Activated CD8-positive, alpha-beta T cell treated with anti-CD3 and anti-CD28 coated beads for 36 hours (primary cell): ENCODE results near the gene TRPC4AP. TPM values are rescaled to one million over a fixed set of nuclear protein-coding genes. Genes with fewer than 3 reads are reported as not detected.

Source experiments
- ATAC-seq: fragments of 200-7000 bp; cut with Tn5 transposase; one replicate; pipeline ENCODE4 v1.10.0; 2021; ENCODE audit warnings: mild to moderate bottlenecking, moderate library complexity
- CTCF ChIA-PET: fragments of 350-600 bp; sonication (Branson Sonifier 250); formaldehyde crosslinking; loops from one replicate; lab custom pipeline; 2021; ENCODE audit warnings: antibody characterized with exemption; lab: Charles Lee
- POLR2A ChIA-PET: fragments of 350-600 bp; sonication (Branson Sonifier 250); formaldehyde crosslinking; loops from one replicate; lab custom pipeline; 2021; ENCODE audit warnings: antibody characterized with exemption; lab: Charles Lee
- DNase-seq: peaks from one replicate; pipeline ENCODE4 v3.0.0-alpha.2; 2020
- H3K27ac Mint-ChIP-seq: one replicate; pipeline ENCODE4 v1.8.0; 2021; ENCODE audit warnings: mild to moderate bottlenecking, mixed read lengths
- H3K27me3 Mint-ChIP-seq: one replicate; pipeline ENCODE4 v1.8.0; 2021; ENCODE audit warnings: mixed read lengths
- H3K36me3 Mint-ChIP-seq: one replicate; pipeline ENCODE4 v1.8.0; 2021; ENCODE audit warnings: low read depth, mixed read lengths
- H3K4me1 Mint-ChIP-seq: one replicate; pipeline ENCODE4 v1.8.0; 2021; ENCODE audit warnings: low read depth, mixed read lengths
- H3K4me3 Mint-ChIP-seq: one replicate; pipeline ENCODE4 v1.8.0; 2021; ENCODE audit warnings: mild to moderate bottlenecking, moderate library complexity, mixed read lengths
- H3K9me3 Mint-ChIP-seq: one replicate; pipeline ENCODE4 v1.8.0; 2021; ENCODE audit warnings: mixed read lengths
- CTCF ChIP-seq: fragments of 200-600 bp; IDR thresholded peaks from one replicate; pipeline ENCODE4 v1.8.0; 2022; ENCODE audit warnings: antibody characterized with exemption, mild to moderate bottlenecking
- intact Hi-C: fragments of 100-400 bp; cut with micrococcal nuclease; formaldehyde crosslinking; loops from one replicate; pipeline ENCODE4 v1.10.0; 2022
- total RNA-seq, 2 experiments: library from RNA; stranded (reverse); gene quantifications; one replicate each; pipeline ENCODE4 v1.2.3, GENCODE V29; 2021

Gene TRPC4AP
- total RNA-seq, 2 experiments from 2014 or later, result 34.2 to 38.2 TPM

GRCh38 chr20:35004051-35004725 lies 88.4 kb downstream of the TRPC4AP start:
- Mint-ChIP-seq H3K4me3 (no peak overlapping the region), H3K27me3 (no peaks in the 10 kb centered on the region), H3K36me3 (peaks cover 14% of the 10 kb centered on the region), H3K9me3 (no peaks in the 10 kb centered on the region), H3K27ac (no peak overlapping the region), H3K4me1 (no peaks in the 10 kb centered on the region)
- no peak for ATAC-seq
- ChIA-PET CTCF (no interaction called here), POLR2A (no interaction called here)
- intact Hi-C loops, result no loop called here
- DNase-seq, result no peak
- no peak for TF ChIP-seq CTCF

GRCh38 chr20:35003211-35004031 lies 89.2 kb downstream of the TRPC4AP start:
- Mint-ChIP-seq H3K4me3 (no peak overlapping the region), H3K27me3 (no peaks in the 10 kb centered on the region), H3K36me3 (peaks cover 11% of the 10 kb centered on the region), H3K4me1 (no peaks in the 10 kb centered on the region), H3K9me3 (no peaks in the 10 kb centered on the region), H3K27ac (no peak overlapping the region)
- DNase-seq (no peak), ATAC-seq (no peak)
- intact Hi-C loops, result no loop called here
- no peak for TF ChIP-seq CTCF
- POLR2A ChIA-PET, result no interaction called here
- CTCF ChIA-PET, result no interaction called here

- Mint-ChIP-seq H3K27ac (no peak overlapping the region), H3K9me3 (no peaks in the 10 kb centered on the region), H3K36me3 (peaks cover 19% of the 10 kb centered on the region), H3K4me3 (no peak overlapping the region), H3K4me1 (no peaks in the 10 kb centered on the region), H3K27me3 (no peaks in the 10 kb centered on the region)
- CTCF ChIA-PET, result no interaction called here
- POLR2A ChIA-PET, result no interaction called here
- ATAC-seq (no peak), DNase-seq (no peak)
- intact Hi-C loops, result no loop called here
- TF ChIP-seq CTCF, result no peak
Measured at GRCh38 chr20:35002426-35003210, 90.0 kb downstream of the TRPC4AP start.

GRCh38 chr20:35001596-35002362 lies 90.8 kb downstream of the TRPC4AP start:
- Mint-ChIP-seq H3K4me1 (no peaks in the 10 kb centered on the region), H3K4me3 (no peak overlapping the region), H3K27ac (no peak overlapping the region), H3K36me3 (peaks cover 22% of the 10 kb centered on the region), H3K9me3 (no peaks in the 10 kb centered on the region), H3K27me3 (no peaks in the 10 kb centered on the region)
- TF ChIP-seq CTCF, result no peak
- ATAC-seq (no peak), DNase-seq (peak; percentile 12)
- POLR2A ChIA-PET, result interaction anchor here (0.8 to 1.0 kb wide), 2 partner anchors 11 to 24 kb away, joined by 3 to 5 read pairs; no protein-coding TSS in a partner anchor
- intact Hi-C loops, result no loop called here
- CTCF ChIA-PET, result interaction anchor here (0.8 to 1.0 kb wide), 2 partner anchors 172 to 207 kb away, joined by 3 read pairs; no protein-coding TSS in a partner anchor
